Measurements from ENCODE around the gene TMUB1.

DNA sequence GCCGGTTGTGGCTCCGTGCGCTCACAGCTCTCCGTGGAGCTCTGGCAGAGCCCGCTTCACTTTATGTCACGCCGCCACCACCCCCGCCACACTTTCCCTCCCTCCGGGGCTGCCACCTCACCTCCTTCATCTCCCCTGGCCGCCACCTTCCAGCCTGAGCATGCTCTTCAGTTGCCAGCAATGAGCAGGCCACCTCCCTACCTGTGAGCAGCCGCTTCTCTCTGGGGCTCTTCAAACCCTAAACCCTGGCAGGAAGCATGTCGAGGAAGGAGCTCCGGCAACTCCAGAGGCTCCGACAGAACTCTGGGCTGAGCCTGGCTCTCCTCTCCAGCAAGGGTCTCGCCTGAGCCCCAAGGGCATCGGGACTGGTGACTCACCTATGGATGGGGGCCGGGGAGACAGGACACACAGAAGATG is 47.5 kb upstream of the TMUB1 start:
- TF ChIP-seq, protein P1, sequence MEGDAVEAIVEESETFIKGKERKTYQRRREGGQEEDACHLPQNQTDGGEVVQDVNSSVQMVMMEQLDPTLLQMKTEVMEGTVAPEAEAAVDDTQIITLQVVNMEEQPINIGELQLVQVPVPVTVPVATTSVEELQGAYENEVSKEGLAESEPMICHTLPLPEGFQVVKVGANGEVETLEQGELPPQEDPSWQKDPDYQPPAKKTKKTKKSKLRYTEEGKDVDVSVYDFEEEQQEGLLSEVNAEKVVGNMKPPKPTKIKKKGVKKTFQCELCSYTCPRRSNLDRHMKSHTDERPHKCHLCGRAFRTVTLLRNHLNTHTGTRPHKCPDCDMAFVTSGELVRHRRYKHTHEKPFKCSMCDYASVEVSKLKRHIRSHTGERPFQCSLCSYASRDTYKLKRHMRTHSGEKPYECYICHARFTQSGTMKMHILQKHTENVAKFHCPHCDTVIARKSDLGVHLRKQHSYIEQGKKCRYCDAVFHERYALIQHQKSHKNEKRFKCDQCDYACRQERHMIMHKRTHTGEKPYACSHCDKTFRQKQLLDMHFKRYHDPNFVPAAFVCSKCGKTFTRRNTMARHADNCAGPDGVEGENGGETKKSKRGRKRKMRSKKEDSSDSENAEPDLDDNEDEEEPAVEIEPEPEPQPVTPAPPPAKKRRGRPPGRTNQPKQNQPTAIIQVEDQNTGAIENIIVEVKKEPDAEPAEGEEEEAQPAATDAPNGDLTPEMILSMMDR (IDR thresholded peaks at IDR 0.05; ENCODE audit: borderline replicate concordance, extremely low read depth, low read length, poor library complexity, severe bottlenecking) = no peak
- TF ChIP-seq EZH2 (IDR thresholded peaks at IDR 0.05; ENCODE audit: borderline replicate concordance, low read depth, low read length, severe bottlenecking) = no peak

Data from DND-41 (cell line).